NOMO-1 (cell line): ENCODE data around the gene SMC3.

Experiments used
- DNase-seq, 2 experiments: peaks; one replicate each; lab custom pipeline; 2025; ENCODE audit not compliant: unreplicated experiment in 2 of 2; lab: John Stamatoyannopoulos, UW

SMC3 gene

GRCh38 chr10:110643653-110644597 lies 76.4 kb downstream of the SMC3 start, which contains the start of gene RBM20:
Gene RBM20, plus strand, starts transcription at chr10:110644336. Its CDS starts 119 bp downstream, at chr10:110644455.
- DNase-seq: no peak

- DNase-seq: no peak
These were observed 77.3 kb downstream of the SMC3 start for GRCh38 chr10:110644598-110645462.

GRCh38 chr10:110646417-110647135 lies 79.1 kb downstream of the SMC3 start:
- DNase-seq: no peak

GRCh38 chr10:110647136-110647430 lies 79.6 kb downstream of the SMC3 start:
- DNase-seq: no peak

- no peak for DNase-seq
These were observed 81.3 kb downstream of the SMC3 start for GRCh38 chr10:110648692-110649346.

- peak in 1 of 2 experiments; percentile 25 for DNase-seq
These were observed 82.1 kb downstream of the SMC3 start for GRCh38 chr10:110649347-110650264.

GRCh38 chr10:110650265-110650668 lies 82.8 kb downstream of the SMC3 start:
- no peak for DNase-seq

- no peak for DNase-seq
These were observed 83.8 kb downstream of the SMC3 start for GRCh38 chr10:110651044-110651958.

GRCh38 chr10:110652475-110653118 lies 85.1 kb downstream of the SMC3 start:
- DNase-seq: no peak
